ENCODE results near the gene TP53.

Gene TP53

DNA sequence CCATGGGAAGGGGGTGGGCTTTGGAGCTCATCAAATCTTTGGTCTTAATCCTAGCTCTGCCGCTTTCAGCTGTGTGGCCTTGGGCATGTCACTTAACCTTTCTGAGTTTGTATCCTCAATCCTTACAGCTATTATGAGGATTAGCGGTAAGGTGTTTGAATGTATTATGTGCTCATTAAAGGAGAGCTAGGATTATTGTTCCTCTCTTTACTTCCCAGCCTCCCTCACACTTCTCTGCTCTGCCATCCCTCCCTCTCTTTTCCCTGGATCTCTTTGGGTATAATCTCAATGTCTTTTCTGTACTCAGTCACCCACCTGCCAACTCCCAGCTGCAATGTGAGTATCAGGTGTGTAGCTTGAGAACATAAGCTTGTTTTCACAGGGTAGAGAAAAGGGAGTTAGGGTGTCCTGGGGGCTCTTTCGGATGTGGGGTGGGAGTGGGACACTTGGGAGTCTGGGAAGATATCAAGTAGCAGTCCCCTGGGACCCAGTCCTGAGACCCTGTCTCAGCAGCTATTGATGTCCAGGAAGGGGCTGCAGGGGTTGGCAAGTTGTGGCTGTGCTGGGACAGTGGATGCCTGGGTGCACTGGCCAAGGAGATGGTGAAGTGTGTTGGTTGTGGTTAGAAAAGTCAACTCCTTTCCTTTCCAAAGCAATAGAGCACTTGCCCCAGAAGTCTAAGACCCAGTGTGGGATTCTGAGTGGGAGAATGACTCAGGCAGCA, 19.5 kb upstream of the TP53 start:
- DNase-seq (ENCODE audit: low read depth in 2 of 2) = no peak

DNA sequence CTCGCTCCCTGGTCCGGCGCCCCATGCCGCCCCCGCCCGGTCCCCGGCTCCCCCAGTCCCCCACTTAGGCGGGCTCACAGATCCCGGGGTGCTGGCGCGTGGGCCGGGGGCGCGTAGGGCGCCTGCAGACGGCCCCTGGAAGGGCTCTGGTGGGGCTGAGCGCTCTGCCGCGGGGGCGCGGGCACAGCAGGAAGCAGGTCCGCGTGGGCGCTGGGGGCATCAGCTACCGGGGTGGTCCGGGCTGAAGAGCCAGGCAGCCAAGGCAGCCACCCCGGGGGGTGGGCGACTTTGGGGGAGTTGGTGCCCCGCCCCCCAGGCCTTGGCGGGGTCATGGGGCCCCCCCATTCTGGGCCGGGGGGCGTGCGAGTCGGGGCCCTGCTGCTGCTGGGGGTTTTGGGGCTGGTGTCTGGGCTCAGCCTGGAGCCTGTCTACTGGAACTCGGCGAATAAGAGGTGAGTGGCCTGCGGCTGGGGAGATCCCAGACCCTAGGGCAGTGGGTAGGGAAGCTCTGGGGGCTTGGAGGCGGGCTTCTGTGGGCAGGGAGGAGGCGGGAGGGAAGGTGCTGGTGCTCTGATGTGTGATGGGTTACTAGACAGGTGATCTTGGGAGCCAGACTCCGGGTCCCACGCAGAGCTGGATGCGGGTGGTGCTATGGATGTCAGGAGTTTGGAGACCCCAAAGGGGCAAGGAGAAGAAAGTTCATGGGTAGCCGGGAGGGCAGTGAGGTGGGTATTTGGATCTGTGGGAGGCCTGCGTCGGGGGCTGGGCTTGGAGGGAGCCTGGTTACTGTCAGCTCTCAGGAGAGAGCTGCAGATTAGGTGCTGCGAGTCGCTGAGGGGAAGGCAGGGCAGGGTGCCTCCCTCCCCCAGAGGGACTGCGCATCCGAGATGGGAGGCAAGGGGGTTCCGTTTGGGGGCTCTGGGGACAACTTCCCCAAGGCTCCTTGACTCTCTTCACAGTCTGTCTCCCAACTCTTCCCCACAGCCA, 18.3 kb upstream of the TP53 start:
- DNase-seq (ENCODE audit: low read depth in 2 of 2) = no peak

GRCh38 chr17:7704601-7705268, 17.4 kb upstream of the TP53 start, which contains the start of gene EFNB3:
EFNB3 (plus strand) TSS chr17:7705202; CDS start chr17:7705599, 397 bp downstream.
- no peak for DNase-seq (ENCODE audit: low read depth in 2 of 2)

- DNase-seq (ENCODE audit: low read depth in 2 of 2) = no peak
Observed at GRCh38 chr17:7703584-7704479, 16.5 kb upstream of the TP53 start.

DNA sequence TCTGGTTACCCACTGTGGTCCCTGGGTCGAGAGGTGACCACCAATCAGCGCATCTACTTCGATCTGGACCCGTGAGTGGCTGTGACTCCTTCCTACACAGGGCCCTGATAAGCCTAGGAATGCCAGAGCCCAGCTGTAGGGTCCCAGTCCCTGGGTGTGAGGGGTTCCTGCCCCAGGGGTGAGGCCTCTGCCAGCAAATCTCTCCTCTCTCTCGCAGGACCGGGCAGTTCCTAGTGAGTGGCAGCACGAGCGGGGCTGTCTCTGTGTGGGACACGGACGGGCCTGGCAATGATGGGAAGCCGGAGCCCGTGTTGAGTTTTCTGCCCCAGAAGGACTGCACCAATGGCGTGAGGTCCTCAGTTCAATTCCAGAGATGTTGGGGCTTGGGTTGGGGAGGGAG, 15.5 kb upstream of the TP53 start:
- DNase-seq (ENCODE audit: low read depth in 2 of 2) = no peak

- DNase-seq (ENCODE audit: low read depth in 2 of 2) = no peak
Observed at GRCh38 chr17:7701681-7702080, 14.4 kb upstream of the TP53 start.

DNA sequence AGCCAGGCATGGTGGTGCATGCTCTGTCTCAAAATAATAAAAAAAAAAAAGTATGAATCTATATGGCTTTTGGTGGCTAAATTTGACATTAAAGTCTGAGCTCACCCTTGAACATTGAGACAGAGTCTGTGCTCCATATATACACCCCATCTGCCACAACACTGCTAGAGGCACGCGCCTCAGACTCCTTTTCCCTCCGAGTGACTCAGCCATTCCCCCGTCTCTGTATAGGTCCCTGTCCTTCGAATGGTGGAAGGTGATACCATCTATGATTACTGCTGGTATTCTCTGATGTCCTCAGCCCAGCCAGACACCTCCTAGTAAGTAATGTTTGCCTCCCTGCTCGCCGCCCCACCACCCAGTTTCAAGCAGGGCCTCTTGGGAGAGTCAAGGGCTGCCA, 13.2 kb upstream of the TP53 start:
- no peak for DNase-seq (ENCODE audit: low read depth in 2 of 2)

- DNase-seq (ENCODE audit: low read depth in 2 of 2) = no peak
Observed at GRCh38 chr17:7697828-7698588, 10.7 kb upstream of the TP53 start.

GRCh38 chr17:7695586-7695985, 8.3 kb upstream of the TP53 start:
- no peak for DNase-seq (ENCODE audit: low read depth in 2 of 2)

DNA sequence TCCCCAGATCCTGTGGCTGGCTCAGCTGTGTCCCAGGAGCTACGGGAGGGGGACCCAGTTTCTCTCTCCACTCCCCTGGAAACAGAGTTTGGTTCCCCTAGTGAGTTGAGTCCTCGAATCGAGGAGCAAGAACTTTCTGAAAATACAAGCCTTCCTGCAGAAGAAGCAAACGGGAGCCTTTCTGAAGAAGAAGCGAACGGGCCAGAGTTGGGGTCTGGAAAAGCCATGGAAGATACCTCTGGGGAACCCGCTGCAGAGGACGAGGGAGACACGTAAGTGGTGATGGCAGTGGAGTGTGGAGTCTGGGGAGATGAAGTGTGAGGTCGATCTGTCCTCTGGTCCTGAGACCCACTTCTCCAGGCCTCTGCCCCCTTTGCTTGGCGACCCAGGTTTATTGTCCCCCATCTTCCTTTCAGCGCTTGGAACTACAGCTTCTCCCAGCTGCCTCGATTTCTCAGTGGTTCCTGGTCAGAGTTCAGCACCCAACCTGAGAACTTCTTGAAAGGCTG, 1.6 kb upstream of the TP53 start:
- no peak for DNase-seq (ENCODE audit: low read depth in 2 of 2)

GRCh38 chr17:7687908-7688807, 868 bp upstream of the TP53 start, which contains the start of gene WRAP53:
WRAP53 (plus strand) TSS chr17:7688477; CDS start chr17:7688649, 172 bp downstream.
- peak; percentile 88 to 91 for DNase-seq (ENCODE audit: low read depth in 2 of 2)

GRCh38 chr17:7686222-7687071, 843 bp downstream of the TP53 start:
- DNase-seq (ENCODE audit: low read depth in 2 of 2) = peak; percentile 52 to 54

DNA sequence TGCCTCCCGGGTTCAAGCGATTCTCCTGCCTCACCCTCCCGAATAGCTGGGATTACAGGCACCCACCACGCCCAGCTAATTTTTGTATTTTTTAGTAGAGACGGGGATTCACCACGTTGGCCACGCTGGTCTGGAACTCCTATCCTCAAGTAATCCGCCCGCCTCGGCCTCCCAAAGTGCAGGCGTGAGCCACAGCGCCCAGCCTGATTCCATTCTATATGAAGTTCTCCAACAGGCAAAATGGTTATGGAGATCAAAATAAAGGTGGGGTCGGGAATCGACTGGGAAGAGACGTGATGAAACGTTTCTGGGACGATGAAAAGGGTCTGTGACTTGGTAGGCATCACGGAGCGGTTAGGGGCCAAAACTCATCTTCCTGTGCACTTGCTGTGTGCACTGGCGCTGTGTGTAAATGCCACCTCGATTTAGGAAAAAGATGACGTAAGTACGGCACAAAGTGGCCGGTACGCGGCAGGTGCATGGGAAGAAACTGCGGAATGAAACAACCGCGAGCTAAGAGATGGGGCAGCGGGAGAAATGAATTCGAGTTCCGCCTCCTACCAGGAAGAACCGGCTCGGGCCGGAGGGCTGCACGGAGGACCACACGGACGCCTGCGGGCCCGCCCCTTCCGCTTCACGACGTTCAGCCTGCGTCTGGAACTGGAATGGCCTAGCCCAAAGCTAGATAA, 1.6 kb downstream of the TP53 start:
- peak; percentile 69 to 78 for DNase-seq (ENCODE audit: low read depth in 2 of 2)

- DNase-seq (ENCODE audit: low read depth in 2 of 2) = no peak
Observed at GRCh38 chr17:7684851-7685532, 2.3 kb downstream of the TP53 start.

DNA sequence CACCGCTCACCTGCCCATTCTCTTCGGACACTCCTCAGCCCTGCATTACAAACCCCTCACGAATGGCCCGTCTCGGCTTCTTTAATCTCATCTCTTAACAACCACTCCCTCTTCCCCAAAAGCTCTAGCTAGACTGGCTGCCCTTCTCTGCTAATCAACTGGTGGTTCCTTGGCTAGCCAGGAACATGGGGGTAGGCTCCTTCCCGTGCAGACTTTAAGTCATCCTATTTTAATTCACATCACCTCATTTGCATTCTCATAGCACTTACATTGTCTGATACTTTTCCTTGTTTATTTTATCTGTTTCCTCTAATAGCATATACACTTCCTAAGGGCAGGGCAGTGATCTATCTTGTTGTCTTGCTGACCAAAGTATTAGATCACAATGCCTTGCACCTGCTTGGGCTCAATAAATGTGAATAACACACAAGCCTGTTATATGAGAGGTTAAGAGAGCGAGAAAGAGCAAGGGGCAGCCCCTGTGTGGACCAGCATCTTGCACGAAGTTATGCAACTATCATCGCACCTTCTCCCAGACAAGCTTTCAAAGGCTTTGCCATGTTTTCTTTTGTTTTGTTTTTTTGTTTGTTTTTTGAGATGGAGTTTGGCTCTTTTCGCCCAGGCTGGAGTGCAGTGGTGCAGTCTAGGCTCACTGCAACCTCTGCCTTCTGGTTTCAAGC, 9.8 kb downstream of the TP53 start:
- DNase-seq (ENCODE audit: low read depth in 2 of 2) = no peak

GRCh38 chr17:7676533-7676932, 10.8 kb downstream of the TP53 start:
- DNase-seq (ENCODE audit: low read depth in 2 of 2) = no peak

All from activated CD8-positive, alpha-beta memory T cell treated with anti-CD3 and anti-CD28 coated beads for 4 hours (primary cell).